Activated CD4-positive, alpha-beta T cell treated with anti-CD3 and anti-CD28 coated beads, Interleukin-2, amount 50 U/mL, for 4 hours (primary cell): ENCODE results near the gene METTL3.

Source experiments
- DNase-seq, 2 experiments: peaks; one replicate each; pipeline ENCODE4 v3.0.0-alpha.2; 2020

Gene METTL3

DNA sequence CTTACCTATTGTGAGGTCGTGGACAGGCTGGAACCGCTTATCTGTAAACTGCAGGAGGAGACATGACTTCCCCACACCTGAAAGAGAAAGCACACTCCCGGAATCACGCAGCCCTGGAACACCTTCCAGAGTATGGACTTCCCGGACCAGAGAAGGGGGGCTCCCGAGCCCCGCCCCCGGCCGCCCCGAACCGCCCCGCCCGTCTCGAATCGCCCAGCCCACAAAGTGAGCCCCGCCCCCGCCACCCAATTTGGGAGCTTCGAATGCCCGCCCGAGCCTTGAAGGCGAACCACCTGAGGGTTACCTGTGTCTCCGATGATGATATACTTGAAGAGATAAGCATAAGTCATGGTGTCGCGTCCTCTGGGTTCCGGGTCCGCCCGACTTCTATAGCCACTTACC, 34.6 kb downstream of the METTL3 start:
- DNase-seq: peak in 1 of 2 experiments; percentile 80

GRCh38 chr14:21475767-21476522, 35.2 kb downstream of the METTL3 start:
- DNase-seq: no peak

GRCh38 chr14:21467616-21468015, 43.5 kb downstream of the METTL3 start:
- no peak for DNase-seq

GRCh38 chr14:21455912-21456667, 55.0 kb downstream of the METTL3 start, which contains the start of gene CHD8:
CHD8 (minus strand) TSS chr14:21456123; CDS start chr14:21431643, 24,480 bp downstream.
- DNase-seq: peak; percentile 99

DNA sequence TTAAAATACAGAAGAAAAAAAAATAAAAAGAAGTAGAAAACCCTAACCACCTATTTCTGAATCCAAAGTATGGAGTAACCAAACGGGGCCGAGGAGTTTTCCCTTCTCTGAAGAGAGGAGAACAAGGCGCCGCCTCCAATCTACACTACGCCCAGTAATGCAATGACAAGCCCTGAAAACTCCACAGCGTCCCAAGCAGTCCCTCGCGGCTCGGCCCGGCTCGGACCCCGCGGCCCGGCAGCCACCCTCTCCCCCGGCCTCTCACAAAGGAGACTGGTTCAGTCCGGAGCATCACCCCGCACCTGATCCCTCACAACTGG, 55.6 kb downstream of the METTL3 start:
- DNase-seq: no peak

DNA sequence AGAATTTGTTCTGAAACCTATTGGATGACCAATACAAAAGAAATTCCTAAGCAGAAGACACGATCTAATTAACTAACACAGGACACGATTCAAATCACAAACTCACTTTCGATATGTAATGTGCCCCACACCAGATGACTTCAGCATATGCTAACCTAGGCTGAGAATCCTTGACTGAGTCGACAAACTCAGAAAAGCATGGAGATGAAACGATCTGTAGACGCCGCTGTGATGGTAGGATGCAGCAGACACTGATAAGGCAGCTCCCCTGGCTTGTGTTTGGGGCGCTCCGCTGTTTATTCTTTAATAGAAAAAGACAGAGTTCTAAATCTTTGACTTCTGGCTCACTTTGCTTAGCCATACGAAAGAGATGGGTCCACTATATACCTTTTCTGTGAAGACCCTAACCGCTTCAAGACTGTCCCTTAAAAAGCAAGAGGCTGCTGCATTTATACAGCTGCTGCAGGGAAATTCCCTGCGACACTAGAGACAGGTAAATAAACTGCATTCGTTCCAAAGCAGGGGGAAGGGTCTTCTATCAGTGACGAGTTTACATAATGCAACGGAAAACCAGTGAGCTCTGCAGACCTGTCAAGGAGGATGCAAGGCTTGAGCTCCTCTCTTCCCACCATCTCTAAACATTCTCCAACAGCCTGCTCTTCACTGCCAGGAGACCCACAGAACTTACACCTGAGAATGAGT, 56.1 kb downstream of the METTL3 start:
- no peak for DNase-seq

DNA sequence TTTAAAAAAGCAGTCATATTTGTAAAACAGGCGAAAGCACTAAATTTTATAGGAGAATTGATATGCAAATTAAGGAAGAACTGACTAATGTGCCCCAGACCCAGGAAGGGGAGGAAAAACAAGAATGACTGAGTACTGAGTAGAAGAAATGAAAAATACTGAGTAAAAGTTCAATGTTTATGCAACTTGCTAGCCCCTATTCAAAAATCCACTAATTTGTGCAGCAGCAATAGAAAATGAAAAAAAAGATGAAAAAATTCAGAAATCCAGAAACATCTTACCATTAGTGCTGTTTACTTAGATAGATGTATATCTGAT, 61.3 kb downstream of the METTL3 start:
- no peak for DNase-seq
